A673 (cell line): ENCODE results near the gene CALML4.
A peak's percentile ranks its signal among the peaks of the same experiment; 100 is the strongest.

Source experiments
- CTCF ChIP-seq: fragments of 300-800, 200-600 bp; sonication (generic); conservative IDR thresholded peaks from 2 replicates; pipeline ENCODE4 v1.5.1; 2017; ENCODE audit warnings: low read depth, mild to moderate bottlenecking, antibody characterized with exemption, low read length, moderate library complexity, mixed read lengths
- EZH2 ChIP-seq: fragments of 200-600 bp; sonication (generic); IDR thresholded peaks from 2 replicates; pipeline ENCODE4 v1.6.1; 2017; ENCODE audit warnings: borderline replicate concordance, low read depth, mild to moderate bottlenecking, mixed read lengths, antibody characterized with exemption, low read length; ENCODE audit not compliant: poor library complexity, severe bottlenecking

- TF ChIP-seq EZH2: no peak
- peak; percentile 81 for TF ChIP-seq CTCF
These were observed 50.1 kb downstream of the CALML4 start for GRCh38 chr15:68154923-68155559.
